Measurements from ENCODE around the gene FHIT.

DNA sequence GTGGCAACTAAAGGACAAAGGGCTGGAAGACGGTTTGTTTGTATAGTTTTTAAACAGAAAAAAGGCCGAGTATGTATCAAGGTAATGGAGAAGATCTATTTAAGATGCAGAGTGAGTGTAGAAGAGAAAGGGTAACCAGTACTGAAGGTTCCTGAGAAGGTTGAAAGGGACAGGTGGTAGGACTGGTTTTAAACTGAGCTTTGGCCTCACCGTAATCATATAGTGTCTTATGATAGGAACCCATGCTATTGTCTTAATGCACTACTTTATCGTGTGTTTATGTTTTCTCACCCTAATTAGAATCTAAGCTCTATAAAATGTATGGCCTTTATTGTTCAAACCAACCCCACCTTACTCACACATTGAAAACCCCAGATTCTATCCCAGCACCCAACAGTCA is 32.7 kb downstream of the FHIT start:
- TF ChIP-seq, protein P1, sequence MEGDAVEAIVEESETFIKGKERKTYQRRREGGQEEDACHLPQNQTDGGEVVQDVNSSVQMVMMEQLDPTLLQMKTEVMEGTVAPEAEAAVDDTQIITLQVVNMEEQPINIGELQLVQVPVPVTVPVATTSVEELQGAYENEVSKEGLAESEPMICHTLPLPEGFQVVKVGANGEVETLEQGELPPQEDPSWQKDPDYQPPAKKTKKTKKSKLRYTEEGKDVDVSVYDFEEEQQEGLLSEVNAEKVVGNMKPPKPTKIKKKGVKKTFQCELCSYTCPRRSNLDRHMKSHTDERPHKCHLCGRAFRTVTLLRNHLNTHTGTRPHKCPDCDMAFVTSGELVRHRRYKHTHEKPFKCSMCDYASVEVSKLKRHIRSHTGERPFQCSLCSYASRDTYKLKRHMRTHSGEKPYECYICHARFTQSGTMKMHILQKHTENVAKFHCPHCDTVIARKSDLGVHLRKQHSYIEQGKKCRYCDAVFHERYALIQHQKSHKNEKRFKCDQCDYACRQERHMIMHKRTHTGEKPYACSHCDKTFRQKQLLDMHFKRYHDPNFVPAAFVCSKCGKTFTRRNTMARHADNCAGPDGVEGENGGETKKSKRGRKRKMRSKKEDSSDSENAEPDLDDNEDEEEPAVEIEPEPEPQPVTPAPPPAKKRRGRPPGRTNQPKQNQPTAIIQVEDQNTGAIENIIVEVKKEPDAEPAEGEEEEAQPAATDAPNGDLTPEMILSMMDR (IDR thresholded peaks at IDR 0.05) = no peak
- TF ChIP-seq, protein P2, sequence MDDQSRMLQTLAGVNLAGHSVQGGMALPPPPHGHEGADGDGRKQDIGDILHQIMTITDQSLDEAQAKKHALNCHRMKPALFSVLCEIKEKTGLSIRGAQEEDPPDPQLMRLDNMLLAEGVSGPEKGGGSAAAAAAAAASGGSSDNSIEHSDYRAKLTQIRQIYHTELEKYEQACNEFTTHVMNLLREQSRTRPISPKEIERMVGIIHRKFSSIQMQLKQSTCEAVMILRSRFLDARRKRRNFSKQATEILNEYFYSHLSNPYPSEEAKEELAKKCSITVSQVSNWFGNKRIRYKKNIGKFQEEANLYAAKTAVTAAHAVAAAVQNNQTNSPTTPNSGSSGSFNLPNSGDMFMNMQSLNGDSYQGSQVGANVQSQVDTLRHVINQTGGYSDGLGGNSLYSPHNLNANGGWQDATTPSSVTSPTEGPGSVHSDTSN (IDR thresholded peaks at IDR 0.05) = no peak
- TF ChIP-seq CHD2 (IDR thresholded peaks at IDR 0.05; ENCODE audit: low read length, partially characterized antibody) (no peak), RAD21 (IDR thresholded peaks at IDR 0.05; ENCODE audit: low read length) (no peak), POLR2AphosphoS5 (IDR thresholded peaks at IDR 0.05; ENCODE audit: low read depth, low read length) (no peak), RCOR1 (IDR thresholded peaks at IDR 0.05; ENCODE audit: low read length) (no peak), TCF12 (IDR thresholded peaks at IDR 0.05) (no peak), YY1 (IDR thresholded peaks at IDR 0.05; ENCODE audit: low read depth) (no peak)
